UCSD-AML1 (cell line): ENCODE results near the gene CAMSAP2.
"Not testable (repeated sequence)": the region's sequence is repeated elsewhere in the genome, so short reads cannot be mapped to it uniquely, and the experiment has no call there.

Source experiments
- DNase-seq: peaks from one replicate; lab custom pipeline; 2025; ENCODE audit not compliant: unreplicated experiment; lab: John Stamatoyannopoulos, UW

CAMSAP2 gene

DNA sequence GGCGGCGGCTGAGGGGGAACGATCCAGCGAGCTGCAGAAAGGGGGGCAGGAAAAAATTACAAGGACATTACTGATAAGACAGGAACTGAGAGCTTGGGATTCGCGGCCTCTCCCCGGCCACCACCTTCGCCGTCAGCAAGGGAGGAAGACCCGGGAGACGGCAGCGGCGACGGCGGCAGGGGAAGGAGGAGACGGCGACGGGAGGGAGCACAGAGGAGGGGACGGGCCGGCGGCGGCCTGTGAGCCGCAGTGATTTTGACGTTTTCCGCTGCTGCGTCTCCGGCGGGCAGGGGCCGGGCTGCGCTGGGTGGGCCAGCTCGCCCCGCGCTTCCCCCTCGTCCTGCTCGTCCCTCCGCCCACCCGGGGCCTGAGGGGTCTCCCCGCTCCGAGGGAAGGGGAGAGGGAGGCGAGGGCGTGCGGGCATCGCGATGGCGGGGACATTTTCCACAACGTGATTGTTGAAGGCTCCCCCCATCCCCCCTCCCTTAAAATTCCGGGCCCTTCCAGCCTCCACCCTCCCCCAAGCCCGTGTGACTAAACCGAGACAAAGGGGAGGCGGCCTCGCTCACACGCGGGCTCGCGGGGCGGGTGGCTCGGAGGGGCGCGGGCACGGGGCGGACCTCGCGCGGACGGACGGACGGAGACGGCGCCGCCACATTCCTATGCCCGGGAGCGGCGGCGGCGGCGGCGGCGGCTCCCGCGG, 407 bp downstream of the CAMSAP2 start:
- no peak for DNase-seq

DNA sequence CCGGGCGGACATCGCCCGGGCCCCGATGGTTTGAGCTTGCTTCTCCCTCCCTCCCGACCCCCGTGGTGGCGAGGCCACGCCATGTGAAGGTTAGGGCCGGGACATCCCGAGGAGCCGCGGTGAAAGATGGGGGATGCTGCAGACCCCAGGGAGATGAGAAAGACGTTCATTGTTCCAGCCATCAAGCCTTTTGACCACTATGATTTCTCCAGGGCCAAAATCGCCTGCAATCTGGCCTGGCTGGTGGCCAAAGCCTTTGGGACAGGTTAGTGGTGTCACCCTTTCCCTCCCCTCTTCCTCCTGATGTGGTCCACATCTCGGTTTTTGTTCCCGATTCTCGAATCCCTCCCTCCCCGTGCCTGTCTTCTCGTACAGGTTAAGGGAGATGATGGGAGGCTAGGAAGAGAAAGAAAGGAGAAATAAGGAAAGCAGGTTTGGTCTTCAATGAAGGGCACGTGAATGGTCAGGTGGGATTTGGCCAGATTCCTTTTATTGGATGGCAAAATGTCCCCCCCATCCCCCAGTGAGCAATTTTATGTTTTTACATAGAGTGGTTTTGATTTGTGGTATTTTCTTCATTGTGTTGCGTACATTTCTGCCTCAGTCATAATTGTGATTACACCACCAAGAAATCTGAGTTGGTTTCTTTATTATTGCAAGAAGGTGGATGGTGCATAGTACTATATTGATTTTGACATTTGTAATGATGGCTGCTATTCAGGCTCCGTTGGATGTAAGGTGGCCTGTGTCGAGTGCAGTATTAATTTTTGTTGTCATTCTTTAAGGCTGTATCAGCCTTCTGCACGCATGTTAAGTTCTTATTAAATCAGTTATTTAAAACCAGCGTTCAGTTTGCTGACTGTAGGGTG, 1.2 kb downstream of the CAMSAP2 start:
- no peak for DNase-seq

DNA sequence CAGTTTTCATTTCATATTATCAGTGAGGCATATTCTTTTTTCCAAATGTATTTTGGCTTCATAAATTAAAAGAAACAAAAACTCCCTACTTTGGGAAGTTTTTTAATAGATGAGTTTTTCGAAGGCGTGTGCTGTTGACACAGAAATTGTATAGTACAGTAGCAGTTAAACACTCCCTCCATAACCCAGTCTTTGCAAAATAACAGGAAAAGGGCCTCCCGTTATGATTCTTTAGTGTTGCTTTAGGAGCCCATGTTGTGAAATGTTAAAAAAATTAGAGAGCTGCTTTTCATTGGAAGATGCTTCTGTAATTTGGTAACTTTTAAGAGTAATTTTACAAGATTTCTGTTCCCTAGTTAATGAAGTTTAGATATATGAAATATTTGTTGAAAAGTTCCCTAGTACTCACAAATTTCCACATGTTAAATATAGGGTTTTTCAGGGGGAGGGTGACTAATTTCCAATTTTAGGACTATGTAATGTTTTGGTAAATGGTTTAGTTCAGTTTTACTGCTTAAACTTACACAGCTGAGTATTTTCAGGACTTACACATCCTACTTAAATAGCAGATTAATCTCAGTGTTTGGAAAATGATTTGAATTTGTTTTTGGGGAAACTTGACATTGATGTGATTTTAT, 2.0 kb downstream of the CAMSAP2 start:
- no peak for DNase-seq

DNA sequence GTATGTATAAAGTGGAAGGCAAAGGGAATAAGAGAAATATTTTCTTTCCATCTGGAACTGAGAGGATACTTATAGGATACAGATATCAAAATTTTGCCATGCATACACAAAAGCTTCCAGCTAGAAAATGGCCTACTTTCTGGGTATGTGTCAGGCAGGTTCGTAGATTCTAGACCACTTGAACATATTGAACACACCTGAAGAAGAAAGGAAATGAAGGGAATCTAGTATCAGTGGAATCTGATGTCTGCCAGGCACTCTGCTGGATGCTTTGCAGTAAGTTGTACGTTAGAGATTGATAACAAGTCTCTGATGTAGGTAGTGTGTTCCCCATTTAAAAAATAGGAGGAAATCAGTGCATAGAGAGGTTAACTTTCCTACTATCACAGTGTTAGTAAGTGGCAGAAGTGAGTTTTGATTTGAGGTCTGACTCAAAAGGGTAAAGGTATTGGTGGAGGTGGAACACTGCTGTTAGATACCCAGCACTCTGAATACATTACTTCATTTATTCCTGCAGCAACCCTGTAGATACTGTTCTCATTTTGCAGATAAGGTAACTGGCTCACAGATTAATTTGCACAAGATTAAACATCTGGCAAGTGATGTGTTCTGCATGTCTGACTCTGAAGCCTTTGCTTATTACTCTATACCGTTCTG, 3.0 kb downstream of the CAMSAP2 start:
- no peak for DNase-seq

DNA sequence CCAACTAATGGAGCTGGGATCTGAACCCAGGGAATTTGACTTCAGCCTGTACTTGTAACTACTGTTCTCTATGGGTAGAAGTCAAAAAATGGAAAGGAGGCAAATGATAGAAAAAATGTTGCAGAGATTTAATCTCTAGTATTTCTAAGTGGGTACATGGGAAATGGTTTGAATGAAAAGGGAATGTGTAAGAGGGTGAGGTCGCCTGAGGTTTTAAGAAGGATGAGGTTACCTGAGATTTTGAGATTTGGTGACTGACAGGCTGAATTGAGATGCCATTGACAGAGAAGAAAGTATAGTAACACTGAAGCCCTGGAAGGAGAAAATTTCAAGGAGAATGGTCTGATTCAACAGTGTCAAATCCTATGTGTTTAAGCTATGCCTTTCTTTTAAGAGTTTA, 5.5 kb downstream of the CAMSAP2 start:
- no peak for DNase-seq

DNA sequence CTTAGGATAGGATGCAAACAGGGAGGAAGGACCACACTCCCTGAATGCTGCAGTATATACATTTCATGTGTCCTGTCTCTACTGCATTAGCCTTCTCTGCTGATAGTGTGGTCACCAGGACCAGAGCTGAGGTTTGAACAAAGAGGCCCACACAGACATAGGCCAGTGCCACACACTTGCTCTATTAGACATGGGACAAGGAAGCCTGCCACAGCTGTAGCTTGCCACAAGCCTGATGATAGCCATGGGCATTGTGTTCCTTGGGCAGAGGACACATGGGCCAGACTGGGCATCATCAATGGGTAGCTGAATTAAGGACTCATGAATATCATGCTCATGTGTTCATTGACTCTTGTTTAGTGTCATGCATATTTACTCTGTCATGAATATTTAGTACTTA, 10.4 kb downstream of the CAMSAP2 start:
- no peak for DNase-seq

DNA sequence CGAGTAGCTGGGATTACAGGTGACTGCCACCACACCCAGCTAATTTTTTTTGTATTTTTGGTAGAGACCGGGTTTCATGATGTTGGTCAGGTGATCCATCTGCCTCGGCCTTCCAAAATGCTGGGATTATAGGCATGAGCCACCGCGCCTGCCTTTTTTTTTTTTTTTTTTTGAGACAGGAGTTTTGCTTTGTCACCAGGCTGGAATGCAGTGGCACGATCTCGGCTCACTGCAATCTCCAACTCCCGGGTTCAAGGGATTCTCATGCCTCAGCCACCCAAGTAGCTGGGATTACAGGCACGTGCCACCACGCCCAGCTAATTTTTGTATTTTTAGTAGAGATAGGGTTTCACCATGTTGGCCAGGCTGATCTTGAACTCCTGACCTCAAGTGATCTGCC, 12.1 kb downstream of the CAMSAP2 start:
- not testable (repeated sequence) for DNase-seq

DNA sequence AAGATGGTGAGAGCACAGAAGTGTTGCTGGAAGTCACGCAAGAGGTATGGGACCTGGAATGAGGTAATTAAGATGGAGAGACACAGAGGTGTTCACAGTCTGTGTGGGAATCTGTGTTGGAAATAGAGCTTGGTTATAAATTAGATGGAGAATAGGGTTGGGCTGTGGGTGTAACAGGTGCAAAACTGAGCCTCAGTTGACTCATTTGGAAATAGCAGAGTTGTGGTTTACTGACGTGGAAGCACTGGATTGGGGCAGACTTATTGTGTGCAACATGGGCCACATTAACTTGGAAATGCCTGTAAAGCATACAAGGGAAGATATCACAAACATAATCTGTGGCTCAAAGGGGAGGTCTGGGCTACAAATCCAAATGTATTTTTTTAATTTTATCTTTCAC, 13.0 kb downstream of the CAMSAP2 start:
- no peak for DNase-seq

DNA sequence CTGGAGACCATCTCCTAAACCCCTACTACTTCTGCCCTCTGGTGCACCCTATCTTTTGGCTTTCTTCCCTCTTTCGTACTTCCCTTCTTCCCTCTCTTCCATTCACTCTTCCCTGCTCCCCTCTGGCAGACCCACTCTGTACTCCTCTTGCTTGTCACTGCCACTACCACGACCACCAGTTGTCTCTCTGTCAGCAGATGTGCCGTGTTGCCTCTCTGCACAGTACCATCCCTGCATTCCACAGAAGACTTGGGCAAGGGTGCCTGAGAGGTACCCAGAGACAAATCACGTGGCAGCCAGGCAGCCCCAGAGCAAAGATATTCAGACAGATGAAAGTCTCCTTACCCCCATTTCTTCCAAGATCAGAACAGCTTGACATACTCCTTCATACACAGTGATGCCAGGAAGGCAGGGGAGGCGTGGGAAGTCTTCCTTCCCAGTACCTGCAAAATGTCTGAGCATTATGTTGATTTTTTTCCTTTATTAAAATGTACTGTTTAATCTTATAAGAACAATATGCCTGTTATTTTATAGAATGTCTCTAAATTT, 15.0 kb downstream of the CAMSAP2 start:
- DNase-seq, result no peak

DNA sequence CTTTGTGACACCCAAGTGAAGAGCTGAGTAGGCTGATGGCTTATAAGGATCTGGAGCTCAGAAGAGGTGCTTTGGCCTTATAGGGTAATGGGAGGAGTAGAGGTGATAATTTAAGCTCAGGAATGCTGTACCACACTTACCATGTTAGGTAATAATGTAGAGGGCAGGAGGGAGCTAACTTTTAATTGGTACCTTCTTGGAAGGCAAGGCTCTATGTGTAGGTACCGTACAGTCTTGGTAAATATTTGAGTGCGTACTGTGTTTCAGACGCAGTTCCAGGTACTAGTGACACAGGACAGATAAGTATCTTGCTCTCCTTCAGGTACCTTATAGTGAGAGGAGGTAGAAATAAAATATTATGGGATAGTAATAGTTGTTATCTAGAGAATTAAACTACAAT, 16.8 kb downstream of the CAMSAP2 start:
- no peak for DNase-seq

DNA sequence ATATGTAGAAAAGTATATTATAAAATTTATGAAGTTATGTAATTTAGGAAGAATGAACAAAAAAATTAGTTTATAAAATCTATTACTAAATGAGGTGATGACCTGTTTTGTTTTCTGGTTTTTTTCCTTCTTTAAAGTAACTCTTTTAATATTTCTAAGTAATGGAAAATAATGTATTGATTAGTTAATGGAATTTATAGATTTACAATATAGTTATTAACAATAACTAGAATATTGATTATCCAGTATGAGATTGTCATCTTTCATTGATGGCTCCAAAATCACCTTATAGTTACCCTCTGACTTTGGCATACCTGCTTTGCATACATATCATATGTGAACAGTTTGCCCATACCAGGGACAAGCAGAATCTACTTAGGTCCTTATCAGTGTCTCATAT, 23.4 kb downstream of the CAMSAP2 start:
- DNase-seq, result no peak

DNA sequence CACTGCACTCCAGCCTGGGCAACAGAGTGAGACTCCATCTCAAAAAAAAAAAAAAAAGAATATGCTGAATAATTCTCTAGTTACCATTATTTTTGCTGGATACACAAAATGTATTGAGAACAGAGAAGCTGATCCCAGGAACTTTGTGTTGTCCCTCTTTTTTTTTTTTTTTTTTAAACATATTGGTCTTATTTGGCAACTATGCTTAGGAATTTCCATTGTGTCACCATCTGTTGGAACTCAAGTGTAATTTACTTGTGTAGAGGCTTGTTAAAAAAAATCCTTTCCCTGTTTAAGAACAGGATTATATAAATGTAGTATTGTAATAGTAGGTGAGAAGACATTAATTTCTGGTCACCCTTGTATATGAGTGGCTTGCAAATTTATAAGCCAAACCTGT, 28.6 kb downstream of the CAMSAP2 start:
- DNase-seq, result no peak

DNA sequence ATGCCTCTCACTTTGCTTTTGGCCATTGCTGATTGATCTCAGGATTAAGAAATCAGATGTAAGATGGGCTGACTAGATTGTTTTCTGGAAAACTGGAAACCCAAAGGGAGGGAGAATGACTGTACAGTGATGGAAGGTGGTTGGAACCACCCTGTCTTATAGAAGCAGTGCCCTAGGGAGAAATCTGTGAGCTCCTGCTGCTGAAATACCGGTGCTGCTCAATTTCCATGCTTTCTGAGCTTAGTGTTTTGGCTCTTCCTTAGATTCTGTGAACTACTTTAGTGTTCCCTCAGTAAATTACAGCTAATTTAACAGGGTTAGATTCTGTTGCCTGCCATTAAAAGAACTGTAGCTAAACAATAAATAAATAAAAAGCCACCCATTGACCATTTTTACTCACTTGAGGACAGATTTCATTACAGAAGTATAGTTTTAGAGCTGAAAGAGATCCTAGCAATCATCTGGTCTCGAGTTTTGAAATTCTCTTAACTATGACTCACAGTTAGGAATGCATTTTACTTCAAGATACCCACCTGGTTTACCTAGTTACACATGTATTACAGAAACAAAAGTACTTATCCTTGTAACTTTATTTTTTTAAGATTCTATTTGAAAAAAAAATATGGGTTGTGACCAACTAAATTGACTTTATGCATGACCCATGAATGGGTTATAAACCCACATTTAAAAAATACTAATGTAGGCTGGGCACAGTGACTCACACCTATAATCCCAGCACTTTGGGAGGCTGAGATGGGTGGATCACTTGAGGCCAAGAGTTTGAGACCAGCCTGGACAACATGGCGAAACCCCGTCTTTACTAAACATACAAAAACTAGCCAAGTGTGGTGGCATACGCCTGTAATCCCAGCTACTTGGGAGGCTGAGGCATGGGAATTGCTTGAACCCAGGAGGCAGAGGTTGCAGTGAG, 33.2 kb downstream of the CAMSAP2 start:
- no peak for DNase-seq

DNA sequence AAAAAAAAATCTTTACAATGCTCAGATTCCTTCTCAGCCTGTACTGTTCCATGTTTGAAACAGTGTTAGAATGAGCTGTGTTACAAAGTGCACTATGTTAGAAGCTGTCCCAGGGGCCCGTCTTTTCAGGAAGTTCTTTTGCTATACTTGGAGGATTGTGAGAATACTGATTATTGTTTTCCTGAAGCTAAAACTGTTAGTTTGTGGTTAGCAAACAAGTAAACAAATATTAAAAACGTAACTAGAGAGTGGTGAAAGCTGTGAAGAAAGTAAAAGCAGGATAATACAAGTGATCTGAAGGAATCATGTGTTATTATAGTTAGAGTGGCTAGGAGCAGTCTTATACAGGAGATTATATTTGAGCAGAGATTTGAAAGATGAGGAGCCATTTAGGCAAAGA, 35.6 kb downstream of the CAMSAP2 start:
- no peak for DNase-seq

DNA sequence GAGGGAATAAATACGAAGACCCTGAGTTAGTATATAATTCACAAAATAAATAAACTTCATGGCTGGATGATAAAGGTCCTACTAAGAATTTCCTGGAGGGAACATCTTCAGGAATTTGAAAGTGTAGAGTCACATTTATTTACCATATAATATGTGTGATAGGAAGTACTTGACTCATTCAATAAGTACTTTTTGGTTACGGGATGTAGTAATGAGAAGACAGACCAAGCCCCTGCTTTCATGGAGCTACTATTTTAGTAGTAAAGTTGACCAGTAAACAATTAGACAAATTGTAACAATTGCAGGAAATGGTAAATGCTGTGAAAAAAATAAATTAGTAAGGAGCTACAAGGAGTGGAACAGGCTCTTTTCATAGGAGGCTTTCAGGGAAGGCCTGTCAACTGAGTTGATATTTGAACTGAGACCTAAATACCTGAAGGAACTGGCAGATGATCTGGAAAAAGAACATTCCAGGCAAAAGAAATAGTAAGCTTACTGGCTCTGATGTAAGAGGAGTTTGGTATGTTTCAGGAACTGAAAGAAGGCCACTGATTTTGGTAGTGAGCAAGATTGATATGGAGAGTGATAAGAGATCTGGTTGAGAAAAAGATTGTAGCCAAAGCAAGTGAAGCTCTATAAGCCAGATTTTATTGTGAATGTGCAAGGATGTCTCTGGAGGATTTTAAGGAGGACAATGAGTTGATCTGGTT, 36.2 kb downstream of the CAMSAP2 start:
- no peak for DNase-seq

DNA sequence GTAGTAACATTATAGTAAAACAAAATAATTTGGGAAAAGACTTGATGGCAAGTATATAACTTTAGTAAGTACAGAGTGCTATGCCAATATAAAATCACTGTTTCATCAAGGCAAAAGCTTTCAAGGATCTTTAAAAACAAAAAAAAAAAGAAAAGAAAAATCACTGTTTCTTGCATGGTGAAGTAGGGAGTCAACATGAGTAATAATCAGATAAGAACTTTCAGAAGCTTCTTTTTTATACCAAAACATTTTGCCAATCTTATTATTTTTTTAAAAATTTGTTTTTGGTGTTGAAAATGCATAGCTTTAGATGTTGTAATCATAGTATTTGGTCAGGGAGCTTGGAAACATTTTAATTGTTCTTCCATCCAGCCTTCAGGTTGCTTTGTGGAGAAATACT, 37.2 kb downstream of the CAMSAP2 start:
- no peak for DNase-seq

DNA sequence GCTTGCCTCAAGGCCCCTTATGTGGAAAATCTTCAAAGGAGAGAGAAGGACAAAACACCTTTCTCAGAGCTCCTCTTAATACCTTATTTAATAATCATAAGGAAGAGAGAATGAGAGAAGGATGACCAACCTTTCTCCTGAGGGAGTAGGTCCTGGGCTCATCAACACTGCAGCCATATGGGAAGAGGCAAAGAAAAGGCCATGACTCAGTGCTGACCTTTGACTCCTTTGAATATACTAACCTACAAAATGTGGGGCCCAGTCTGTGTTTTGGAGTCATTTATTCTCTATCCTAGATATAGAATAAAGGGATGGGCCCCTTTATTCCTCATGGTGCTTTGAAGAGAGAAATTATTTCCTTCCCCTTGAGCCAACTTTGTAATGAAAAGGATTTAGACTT, 38.3 kb downstream of the CAMSAP2 start:
- no peak for DNase-seq

DNA sequence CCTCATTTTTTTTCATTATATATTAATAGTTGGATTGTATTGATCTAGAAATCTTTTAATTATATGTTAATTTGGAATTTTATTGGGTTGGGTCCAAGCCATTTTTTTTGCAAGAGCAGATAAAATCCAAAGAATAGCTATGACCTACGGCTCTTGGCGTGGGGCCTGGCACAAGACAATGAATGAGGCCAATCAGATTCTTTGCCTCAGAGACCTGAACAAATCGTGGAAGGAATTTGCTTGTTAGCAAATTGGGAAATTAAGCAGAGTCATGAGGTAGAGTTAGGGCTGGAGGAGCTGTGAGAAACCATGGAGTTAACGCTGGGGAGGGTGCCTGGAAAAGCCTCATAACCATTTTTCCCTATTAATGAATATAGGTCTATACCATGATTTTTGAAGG, 40.1 kb downstream of the CAMSAP2 start:
- DNase-seq, result no peak

DNA sequence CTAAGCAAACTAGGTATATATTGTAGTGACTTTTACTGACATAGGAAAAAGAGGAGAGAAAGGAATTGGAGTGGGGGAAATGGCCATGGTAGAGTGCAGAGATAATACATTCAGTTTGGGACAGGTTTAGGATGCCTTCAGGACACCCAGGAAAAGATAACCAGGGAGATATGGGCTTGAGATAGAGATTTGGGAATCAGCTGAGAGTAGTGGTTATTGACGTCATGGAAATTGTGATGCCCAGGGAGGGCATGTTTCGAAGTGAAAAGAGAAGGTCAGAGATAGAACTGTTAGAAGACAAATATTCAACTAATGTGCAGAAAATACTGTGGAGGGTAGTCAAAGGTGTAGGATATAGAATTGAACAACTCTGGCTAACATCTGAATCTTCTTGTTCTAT, 40.6 kb downstream of the CAMSAP2 start:
- DNase-seq, result no peak
